PC-9 (cell line): ENCODE measurements around the gene RNF41.

Source experiments
- CTCF ChIP-seq: fragments of 200-600 bp; sonication (generic); conservative IDR thresholded peaks from 2 replicates; pipeline ENCODE4 v1.6.1; 2017; ENCODE audit warnings: mixed run types, antibody characterized with exemption, mild to moderate bottlenecking, moderate library complexity
- EZH2 ChIP-seq: fragments of 200-600 bp; sonication (generic); IDR thresholded peaks from 2 replicates; pipeline ENCODE4 v1.8.0; 2017; ENCODE audit warnings: antibody characterized with exemption, low read depth

GRCh38 chr12:56256326-56256960, 34.7 kb upstream of the RNF41 start:
- TF ChIP-seq CTCF (no peak), EZH2 (no peak)
